ENCODE measurements around the gene QKI. TPM values are rescaled to one million over a fixed set of nuclear protein-coding genes. Genes with fewer than 3 reads are reported as not detected.

QKI gene
- total and polyA plus RNA-seq, 10 of the 15 experiments (the other 5 are each of a cell fraction or from before 2014, with no cell fraction given), result 4.7 to 72.5 (median 38.9) TPM

DNA sequence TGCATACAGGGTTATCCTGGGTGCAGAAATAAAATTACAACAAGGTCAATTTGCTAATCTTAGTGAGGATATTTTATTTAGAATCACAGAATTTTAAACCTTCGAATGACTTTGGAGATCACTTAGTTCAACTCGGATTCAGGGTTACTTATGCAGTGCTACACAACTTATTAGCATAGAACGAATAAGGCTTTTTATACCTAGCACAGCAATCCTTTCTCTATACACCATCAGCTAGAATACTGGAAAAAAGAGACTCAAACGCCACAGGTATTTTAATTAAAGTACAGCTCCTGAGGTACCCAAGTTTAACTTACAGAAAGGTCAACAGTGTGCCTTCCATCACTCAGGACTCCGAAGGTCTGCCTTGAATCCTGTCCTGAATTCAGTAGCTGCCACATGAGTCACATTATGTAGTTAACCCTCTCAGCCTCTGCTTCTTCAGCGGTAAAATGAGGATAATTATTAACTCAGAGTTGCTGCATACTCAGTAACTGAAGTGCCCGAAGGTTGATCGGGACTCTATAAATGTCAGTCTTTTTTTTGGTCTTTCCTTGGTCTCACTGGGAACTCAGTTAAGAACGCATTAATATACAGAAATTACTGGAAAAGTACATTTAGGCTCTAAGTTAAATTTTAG, 6.0 kb upstream of the QKI start:
- WGBS (ENCODE audit: insufficient coverage, insufficient replicate concordance, low lambda C conversion rate, missing lambda C conversion rate), result 80% methylated on average over 9 of the region's 9 CpGs
- Histone ChIP-seq H4K20me1 (ENCODE audit: control insufficient read depth, insufficient read depth) (no peaks in the 10 kb centered on the region), H3K27ac (ENCODE audit: control insufficient read depth, insufficient read depth) (no peak overlapping the region), H2AFZ (ENCODE audit: control insufficient read depth, low read depth, low read length) (no peak overlapping the region), H3K4me1 (ENCODE audit: control insufficient read depth, insufficient read depth, low read length) (peaks cover 4% of the 10 kb centered on the region; the same call in 1 of the 2 replicates), H3K9me3 (replicated peaks; ENCODE audit: control insufficient read depth, insufficient read depth, low read length) (no peaks in the 10 kb centered on the region), H3K79me2 (ENCODE audit: control insufficient read depth, insufficient read depth, low read length) (peaks cover 5% of the 10 kb centered on the region), H3K27me3 (replicated peaks in 1 of 2; ENCODE audit: control insufficient read depth in 2 of 2, insufficient read depth in 2 of 2, low read length in 1 of 2) (no peaks in the 10 kb centered on the region), H3K4me3 (no peak overlapping the region), H3K9ac (ENCODE audit: control insufficient read depth, insufficient read depth, low read length) (no peak overlapping the region), H3K36me3 (ENCODE audit: control insufficient read depth in 2 of 2, insufficient read depth in 2 of 2, low read length in 1 of 2) (no peaks in the 10 kb centered on the region), H3K4me2 (ENCODE audit: control insufficient read depth, insufficient read depth) (no peak overlapping the region)
- POLR2A ChIA-PET, result no interaction called here
- CTCF ChIA-PET, result no interaction called here
- TF ChIP-seq, protein P1, sequence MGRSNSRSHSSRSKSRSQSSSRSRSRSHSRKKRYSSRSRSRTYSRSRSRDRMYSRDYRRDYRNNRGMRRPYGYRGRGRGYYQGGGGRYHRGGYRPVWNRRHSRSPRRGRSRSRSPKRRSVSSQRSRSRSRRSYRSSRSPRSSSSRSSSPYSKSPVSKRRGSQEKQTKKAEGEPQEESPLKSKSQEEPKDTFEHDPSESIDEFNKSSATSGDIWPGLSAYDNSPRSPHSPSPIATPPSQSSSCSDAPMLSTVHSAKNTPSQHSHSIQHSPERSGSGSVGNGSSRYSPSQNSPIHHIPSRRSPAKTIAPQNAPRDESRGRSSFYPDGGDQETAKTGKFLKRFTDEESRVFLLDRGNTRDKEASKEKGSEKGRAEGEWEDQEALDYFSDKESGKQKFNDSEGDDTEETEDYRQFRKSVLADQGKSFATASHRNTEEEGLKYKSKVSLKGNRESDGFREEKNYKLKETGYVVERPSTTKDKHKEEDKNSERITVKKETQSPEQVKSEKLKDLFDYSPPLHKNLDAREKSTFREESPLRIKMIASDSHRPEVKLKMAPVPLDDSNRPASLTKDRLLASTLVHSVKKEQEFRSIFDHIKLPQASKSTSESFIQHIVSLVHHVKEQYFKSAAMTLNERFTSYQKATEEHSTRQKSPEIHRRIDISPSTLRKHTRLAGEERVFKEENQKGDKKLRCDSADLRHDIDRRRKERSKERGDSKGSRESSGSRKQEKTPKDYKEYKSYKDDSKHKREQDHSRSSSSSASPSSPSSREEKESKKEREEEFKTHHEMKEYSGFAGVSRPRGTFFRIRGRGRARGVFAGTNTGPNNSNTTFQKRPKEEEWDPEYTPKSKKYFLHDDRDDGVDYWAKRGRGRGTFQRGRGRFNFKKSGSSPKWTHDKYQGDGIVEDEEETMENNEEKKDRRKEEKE (IDR thresholded peaks at IDR 0.05), result no peak
- TF ChIP-seq, protein P2, sequence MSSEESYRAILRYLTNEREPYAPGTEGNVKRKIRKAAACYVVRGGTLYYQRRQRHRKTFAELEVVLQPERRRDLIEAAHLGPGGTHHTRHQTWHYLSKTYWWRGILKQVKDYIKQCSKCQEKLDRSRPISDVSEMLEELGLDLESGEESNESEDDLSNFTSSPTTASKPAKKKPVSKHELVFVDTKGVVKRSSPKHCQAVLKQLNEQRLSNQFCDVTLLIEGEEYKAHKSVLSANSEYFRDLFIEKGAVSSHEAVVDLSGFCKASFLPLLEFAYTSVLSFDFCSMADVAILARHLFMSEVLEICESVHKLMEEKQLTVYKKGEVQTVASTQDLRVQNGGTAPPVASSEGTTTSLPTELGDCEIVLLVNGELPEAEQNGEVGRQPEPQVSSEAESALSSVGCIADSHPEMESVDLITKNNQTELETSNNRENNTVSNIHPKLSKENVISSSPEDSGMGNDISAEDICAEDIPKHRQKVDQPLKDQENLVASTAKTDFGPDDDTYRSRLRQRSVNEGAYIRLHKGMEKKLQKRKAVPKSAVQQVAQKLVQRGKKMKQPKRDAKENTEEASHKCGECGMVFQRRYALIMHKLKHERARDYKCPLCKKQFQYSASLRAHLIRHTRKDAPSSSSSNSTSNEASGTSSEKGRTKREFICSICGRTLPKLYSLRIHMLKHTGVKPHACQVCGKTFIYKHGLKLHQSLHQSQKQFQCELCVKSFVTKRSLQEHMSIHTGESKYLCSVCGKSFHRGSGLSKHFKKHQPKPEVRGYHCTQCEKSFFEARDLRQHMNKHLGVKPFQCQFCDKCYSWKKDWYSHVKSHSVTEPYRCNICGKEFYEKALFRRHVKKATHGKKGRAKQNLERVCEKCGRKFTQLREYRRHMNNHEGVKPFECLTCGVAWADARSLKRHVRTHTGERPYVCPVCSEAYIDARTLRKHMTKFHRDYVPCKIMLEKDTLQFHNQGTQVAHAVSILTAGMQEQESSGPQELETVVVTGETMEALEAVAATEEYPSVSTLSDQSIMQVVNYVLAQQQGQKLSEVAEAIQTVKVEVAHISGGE (CRISPR knock-in tag; IDR thresholded peaks at IDR 0.05), result no peak
- ATAC-seq, result no peak
- no peak for DNase-seq (ENCODE audit: low read depth, low spot score)
- SMC1A ChIA-PET (ENCODE audit: uncharacterized antibody, unreplicated experiment), result interaction anchor here (1.0 kb wide), 1 partner anchor 11 kb away, joined by 3 read pairs; no protein-coding TSS in a partner anchor
- intact Hi-C loops (cut with micrococcal nuclease; ENCODE audit: unreplicated experiment) (no loop called here), in situ Hi-C loops (cut with MboI) (no loop called here)
- no TSS peak for BruUV-seq (replicated peaks)
- RAD21 ChIA-PET (ENCODE audit: unreplicated experiment), result no interaction called here
- no peak for FAIRE-seq
